ENCODE measurements around the gene TCEAL5.

DNA sequence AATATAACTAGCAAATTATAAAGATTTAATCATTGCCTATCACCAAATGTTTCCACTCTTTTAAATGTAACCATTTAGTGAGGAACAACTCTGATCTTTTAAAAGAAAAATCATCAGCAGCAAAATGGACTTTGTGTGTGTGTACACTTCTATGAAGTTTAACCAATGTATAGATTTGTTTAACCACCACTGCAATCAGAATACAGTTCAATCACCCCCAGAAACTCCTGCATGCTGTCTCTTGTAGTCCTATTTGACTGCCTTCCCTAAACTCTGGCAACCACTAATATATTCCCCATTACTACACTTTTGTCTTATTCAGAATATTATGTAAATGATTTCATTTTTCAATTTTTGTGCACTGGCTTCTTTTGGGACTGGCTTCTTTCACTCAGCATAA is 19.9 kb downstream of the TCEAL5 start:
- TF ChIP-seq, protein P1, sequence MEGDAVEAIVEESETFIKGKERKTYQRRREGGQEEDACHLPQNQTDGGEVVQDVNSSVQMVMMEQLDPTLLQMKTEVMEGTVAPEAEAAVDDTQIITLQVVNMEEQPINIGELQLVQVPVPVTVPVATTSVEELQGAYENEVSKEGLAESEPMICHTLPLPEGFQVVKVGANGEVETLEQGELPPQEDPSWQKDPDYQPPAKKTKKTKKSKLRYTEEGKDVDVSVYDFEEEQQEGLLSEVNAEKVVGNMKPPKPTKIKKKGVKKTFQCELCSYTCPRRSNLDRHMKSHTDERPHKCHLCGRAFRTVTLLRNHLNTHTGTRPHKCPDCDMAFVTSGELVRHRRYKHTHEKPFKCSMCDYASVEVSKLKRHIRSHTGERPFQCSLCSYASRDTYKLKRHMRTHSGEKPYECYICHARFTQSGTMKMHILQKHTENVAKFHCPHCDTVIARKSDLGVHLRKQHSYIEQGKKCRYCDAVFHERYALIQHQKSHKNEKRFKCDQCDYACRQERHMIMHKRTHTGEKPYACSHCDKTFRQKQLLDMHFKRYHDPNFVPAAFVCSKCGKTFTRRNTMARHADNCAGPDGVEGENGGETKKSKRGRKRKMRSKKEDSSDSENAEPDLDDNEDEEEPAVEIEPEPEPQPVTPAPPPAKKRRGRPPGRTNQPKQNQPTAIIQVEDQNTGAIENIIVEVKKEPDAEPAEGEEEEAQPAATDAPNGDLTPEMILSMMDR (IDR thresholded peaks at IDR 0.05; ENCODE audit: insufficient read depth, low read depth, low read length): no peak
- no peak for TF ChIP-seq EZH2 (IDR thresholded peaks at IDR 0.05; ENCODE audit: insufficient read depth, low read length)

Measured in astrocyte (in vitro differentiated cells and primary cell).